COLO668 (cell line): ENCODE results near the gene HMMR.

ENCODE experiments used
- DNase-seq: peaks from one replicate; lab custom pipeline; 2025; ENCODE audit not compliant: unreplicated experiment; lab: John Stamatoyannopoulos, UW

HMMR gene

DNA sequence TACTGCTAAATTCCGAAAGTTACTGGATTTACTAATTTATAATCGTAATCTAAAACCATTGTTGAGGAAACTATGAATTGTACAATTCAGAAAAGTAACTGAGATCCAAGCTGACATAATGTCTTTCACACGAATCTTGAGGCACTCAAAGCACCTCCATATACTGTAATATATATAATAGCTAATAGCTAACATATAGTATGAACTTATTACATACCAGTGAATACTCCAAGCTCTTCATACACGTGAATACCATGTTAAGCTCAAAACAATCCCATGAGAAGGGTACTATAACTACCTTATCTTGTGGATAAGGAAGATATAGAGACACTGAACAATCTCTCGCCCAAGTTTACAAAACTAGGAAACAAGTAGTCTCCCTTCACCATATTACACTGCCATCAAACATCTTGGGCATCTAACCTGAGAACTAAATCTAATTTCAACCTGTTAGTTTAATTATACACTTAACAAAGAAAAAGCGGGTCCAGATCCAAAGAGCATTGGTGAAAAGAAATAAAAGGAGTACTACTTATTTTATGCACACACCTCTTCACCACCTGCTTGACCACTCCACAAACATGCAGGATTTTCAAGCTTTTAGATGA is 1.6 kb upstream of the HMMR start:
- no peak for DNase-seq

- no peak for DNase-seq
These were observed 992 bp upstream of the HMMR start for GRCh38 chr5:163459462-163459818.

GRCh38 chr5:163459819-163460561 is 442 bp upstream of the HMMR start, which contains the start of gene NUDCD2:
Gene NUDCD2, minus strand, starts transcription at chr5:163460102. Its CDS starts 52 bp downstream, at chr5:163460050.
- DNase-seq, result peak; percentile 88

DNA sequence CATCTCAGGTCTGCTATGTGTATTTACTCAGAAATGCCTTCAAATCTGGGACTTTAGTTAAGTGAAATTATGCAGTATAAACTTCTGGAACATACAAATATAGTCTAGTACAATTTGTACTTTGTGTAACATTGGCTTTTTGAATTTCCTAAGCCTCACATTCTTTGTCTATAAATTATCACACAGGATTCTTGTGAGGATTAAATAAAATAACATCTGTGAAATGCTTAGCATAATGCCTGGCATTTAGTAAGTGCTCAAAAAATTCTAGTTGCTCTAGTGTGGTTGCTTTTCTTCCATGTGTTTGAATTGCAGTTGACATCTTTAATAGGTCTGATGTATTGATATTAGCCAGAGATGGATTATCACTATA is 2.6 kb downstream of the HMMR start:
- no peak for DNase-seq

DNA sequence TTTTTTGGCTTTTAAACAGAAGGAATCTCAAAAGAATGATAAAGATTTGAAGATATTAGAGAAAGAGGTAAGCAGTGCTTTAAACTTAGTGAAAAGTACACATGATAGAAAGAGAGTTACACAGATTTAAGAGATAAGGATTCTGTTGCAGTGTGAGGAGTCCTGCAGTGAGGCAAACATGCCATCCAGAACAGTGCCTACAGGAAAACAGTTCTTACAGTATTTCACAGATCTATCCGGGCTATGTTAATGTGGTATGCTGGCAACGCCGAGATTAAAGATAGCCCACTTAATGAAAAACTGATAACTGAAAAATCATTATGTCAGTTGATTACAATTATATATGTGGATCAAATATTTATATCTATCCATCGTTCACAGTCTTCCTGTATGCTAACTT is 7.2 kb downstream of the HMMR start:
- DNase-seq, result no peak

DNA sequence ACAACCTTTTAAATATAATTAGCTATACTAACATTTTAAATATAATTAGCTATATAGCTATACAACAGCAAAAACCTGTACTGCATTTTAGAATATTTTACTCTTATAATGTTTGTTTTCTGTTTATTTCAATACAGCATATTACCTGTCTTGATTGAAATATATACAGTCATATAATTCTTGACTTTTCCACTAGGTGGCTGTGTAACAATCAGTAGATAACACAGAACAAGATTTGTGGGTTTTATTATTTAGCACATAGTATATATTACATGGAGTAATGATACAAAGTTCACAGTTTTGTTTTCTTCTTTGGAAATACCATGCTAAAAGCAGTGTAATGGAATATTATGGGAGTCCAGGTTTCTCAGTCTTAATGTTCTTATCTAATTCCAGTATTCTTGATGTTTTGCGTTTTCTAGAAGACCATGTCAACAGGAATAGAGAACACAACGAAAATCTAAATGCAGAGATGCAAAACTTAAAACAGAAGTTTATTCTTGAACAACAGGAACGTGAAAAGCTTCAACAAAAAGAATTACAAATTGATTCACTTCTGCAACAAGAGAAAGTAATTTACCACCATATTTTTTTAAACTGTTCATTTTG is 13.3 kb downstream of the HMMR start:
- no peak for DNase-seq

DNA sequence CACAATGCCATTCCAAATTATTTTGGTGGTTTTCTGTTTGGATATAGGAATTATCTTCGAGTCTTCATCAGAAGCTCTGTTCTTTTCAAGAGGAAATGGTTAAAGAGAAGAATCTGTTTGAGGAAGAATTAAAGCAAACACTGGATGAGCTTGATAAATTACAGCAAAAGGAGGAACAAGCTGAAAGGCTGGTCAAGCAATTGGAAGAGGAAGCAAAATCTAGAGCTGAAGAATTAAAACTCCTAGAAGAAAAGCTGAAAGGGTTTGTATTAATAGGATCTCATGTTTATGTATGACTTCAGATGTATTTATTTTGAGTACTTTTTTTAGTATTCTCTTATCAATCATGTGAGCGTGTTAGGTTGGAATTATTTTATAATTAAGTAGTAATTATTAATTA is 15.0 kb downstream of the HMMR start:
- no peak for DNase-seq

DNA sequence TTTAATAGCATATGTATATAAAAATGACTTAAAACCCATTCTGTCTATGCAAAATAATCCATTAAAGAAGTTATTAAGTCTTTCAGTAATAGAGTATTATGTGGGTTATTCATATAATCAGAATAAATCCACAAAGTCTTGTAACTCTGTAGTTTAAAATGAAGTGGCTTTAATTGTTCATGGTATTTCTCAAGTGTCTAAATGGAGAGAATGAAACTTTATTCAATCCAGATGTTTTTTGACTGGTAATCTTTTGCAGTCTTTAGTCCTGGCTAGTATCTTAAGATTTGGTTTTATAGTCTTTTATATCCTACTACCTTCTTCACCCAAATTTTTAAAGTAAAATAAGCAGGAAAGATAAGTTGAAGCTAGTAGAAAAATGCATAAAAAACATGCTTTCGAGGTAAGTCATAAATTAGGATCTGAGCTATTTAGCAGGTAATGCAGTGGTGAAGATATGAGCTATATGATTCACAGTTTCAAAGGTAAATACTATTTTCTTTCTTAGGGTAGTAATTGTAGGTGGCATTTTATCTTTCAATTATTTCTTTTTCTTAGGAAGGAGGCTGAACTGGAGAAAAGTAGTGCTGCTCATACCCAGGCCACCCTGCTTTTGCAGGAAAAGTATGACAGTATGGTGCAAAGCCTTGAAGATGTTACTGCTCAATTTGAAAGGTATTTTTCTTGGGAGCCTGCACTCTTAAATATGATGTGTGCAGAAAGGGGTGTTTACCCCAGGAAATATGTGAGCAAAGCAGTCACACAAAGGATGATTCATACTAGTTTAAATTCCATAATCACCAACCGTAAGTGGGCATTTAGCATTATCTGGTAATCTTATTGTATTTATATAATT is 17.9 kb downstream of the HMMR start:
- DNase-seq, result no peak

GRCh38 chr5:163478982-163479271 is 18.5 kb downstream of the HMMR start:
- no peak for DNase-seq

DNA sequence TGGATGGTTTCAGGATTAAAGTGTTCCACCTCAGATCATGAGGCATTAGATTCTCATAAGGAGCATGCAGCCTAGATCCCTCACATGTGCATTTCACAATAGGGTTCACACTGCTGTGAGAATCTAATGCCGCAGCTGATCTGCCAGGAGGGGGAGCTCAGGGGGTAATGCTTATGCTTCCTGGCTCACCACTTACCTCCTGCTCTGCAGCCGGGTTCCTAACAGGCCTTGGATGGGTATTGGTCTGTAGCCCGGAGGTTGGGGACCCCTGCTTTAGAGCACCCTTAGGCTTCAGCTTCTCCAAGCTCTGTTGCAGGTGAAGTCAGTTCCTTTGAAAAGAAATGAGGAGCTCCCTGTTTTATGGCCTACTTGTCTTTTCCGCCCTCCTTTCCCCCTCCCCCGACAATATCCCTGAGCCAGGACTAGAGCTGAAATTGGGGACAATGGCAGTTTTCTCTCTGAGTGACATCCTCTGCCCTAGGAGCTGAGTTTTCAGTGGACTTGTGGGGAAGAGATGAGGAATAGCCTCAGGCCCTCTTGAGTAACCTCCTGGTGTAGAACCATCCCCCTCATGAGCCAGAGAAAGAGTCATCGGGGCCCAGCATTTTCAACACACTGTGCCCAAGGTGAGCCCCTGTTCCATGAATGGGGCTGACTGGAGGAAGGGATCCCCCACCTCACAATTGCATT is 28.8 kb downstream of the HMMR start:
- DNase-seq, result no peak

GRCh38 chr5:163489745-163490075 is 29.3 kb downstream of the HMMR start:
- no peak for DNase-seq

DNA sequence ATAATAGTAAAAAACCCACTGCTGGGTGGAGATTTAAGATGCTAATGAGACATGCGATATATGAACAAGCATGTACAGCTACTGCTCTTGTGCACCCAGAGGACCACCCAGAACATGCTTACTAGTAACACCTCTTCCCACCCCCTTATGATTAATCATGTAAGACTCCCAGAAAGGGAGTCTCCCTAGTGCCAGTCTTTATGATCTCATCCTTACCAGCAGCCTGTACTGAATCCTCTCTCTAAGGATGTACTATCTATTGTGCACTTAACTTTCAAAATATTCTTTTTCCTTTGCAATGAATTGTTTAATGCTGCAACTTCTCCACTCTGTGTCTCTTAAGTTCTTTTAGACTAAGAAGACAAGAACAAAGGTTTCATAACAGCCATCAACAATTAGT is 35.9 kb downstream of the HMMR start:
- DNase-seq, result no peak

DNA sequence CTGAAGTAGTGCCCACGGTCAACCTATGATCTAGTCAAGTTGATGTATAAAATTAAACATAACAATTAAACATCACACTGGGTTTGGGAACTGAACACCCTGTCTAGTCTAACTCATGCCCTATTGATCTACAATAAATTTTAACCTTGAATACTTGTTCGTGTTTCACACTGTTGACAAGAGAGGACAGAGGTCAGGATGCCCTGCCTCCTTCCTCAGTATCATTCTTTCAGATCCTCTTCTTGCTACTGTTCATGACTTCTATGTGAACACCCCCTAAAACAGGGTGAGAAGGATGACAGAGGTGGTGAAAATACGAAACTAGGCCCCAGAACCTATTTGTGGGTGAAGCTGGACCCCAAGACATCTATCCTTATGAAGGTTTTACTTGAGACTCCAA is 36.9 kb downstream of the HMMR start:
- DNase-seq, result no peak

DNA sequence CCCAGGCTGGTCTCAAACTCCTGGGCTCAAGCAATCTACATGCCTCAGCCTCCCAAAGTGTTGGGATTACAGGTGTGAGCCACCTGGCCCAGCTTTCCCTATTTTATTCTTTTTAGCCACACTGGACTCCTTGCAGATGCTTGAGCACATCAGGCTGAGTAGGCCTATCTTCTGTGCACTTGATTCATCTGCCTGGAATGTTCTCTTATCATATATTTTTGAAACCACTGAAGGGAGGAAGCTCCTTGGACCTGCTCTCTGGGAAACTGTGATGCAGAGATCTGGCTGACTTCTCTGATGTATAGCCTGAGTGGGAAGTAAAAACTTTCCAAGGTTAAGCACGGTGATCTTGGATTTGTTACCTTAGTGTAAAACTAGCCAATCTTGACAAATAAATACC is 38.5 kb downstream of the HMMR start:
- no peak for DNase-seq

DNA sequence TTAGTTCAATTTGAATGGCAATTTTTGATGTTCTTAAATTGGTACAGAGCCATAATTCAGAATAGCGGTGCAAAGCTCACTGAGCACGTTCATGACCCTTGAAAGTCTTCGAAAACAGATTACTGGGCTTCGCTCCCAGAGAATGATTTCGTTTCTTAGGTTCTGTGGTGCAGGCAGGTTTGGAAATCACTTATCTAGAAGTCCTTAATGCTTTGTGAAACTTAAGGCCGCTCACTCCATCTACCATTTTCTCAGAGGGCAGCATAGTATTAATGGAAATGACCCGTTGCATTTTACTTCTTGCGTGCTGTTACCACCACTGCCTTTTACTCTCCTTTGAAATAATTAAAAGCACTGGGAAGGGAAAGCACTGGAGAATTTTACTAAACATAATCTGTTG is 42.1 kb downstream of the HMMR start:
- DNase-seq, result no peak

DNA sequence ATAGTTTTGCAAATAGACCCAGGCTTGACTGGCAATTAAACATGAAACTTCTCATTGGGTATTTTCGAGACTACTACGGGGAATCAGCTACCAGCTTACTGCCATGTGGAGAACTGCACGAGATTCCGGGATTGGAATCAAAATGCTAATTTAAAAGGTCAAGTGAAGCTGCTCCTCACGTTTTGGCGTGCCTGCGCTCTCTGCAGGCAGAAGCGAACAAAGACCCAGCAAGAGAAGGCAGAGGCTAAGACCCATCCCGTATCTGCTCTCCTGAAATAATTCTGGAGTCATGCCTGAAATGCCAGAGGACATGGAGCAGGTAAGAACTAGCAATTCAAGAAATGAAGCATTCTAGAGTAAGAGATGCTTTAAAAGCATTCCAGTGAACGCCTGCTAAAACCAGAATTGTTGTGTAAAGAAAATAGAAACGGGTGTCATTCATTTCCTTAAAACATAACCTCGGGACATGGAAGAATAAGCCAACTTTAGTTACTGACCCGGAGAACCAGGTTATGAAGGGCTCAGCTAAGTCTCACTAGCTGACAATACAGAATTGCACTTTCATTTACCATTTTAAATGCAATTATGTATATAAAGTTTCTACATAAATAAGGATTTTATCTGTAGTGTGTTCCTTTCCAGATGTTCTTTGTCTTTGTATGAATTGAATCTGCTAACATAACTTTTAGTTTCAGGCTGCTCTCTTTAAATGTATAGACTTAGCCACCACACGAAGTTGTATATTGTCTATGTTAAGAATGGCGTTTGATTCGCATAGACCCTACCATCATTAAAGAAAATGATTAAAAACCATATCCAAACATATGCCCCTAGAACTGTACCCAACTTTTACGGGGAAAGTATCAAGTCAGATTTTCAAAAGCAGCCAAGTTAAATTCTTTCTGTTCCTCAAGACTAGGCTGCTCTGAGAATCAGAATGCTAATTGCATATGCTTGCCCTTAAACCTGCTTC is 43.0 kb downstream of the HMMR start:
- no peak for DNase-seq

DNA sequence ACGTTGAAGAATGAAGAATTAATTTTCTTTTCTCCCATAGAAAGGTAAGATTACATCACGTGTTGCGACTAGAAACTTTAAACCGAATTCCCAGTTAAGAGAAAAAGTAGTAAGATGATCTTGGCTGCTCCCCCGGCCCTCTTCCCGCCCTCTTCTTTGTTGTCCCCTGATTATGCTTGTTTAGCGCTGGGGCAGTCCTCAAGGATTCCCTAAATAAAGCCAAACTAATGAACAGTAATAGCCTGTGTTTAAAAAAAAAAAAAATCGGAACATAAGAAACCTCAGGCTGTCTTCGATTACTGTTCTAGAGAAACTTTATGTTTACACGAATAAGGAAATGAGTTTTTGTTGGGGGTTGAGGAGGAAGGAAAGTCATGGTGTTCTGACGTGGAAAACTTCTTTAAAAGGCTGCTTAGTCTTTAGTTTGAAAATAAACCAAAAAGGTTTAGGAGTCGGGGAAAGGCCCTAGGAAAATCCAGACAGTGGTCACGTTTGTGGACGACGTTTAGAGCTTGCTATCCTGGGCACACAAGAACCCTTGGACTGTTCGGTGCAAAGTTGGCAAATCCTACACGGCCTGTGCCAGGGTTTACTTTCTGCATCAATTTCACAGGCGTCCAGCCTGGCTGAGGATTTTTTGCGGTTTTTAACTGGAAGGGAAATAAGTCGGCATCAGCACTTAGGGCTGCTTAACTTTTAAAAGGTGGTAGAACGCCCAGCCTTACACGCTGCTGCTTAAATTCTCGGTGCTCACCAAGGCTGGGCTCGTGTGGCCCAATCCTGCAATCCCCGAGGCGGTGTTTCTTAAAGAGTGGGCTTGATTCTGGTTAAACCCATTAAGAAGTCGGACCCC is 43.9 kb downstream of the HMMR start:
- no peak for DNase-seq

DNA sequence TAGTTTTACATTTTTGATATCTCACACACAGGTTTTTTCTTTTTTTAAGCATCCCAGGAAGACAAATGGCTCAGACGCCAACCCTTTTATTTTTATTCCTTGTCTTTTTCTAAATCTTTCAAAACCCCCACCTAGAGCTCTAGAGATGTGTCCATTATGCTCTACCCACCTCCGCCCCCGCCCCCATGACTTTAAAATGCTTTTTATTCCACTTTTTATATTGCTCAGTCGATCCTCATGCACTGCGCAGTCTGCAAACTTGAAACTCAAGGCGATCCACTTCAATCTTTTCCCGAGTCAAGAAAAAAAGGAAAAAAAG is 44.6 kb downstream of the HMMR start:
- no peak for DNase-seq

DNA sequence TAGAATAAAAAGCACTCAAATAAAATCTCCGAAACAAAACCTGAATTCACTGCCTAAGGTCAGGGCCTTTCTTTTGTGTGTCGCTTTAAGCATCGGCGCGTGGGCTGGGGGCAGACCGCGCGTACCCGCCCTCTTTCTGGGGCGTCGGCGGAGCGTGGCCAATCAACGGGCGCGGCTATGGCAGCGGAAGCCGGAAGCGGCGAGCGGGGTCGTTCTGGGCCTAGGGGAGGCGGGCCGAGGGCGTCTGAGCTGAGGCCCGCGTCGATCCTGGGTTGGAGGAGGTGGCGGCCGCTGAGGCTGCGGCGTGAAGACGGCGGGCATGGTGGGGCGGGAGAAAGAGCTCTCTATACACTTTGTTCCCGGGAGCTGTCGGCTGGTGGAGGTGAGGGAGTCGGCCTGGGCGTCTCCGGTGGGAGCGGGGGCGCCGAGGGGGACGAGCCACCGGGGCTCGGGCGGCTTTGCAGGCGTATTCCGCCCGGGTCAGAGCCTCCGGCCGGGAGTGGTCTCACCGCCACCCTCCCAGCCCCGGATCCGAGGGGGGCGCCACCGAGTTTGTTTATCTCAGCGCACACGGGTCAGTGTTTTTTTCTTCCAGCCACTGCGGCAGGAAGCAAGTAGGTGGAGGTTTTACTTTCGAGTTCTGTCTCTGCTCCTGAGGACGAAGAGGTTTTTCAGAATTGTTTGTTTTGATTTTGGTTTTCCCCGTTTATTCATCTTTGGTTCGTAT is 45.1 kb downstream of the HMMR start, which contains the start of gene MAT2B:
Gene MAT2B (plus strand): TSS at position 252 of the 727 bp plus-strand sequence. CDS start 68 bp downstream, at position 320.
- DNase-seq, result peak; percentile 89
